Sigmoid colon (tissue), 4 donors: ENCODE measurements around the gene HNRNPDL.

Source experiments
- CTCF ChIP-seq, 4 experiments: fragments of 450-650 bp in 3 of 4; fragments of 200-600 bp in 1 of 4; IDR thresholded peaks; one replicate each; pipeline ENCODE4 v1.5.1; 2016 to 2019; ENCODE audit warnings: antibody characterized with exemption in 4 of 4, mild to moderate bottlenecking in 3 of 4, moderate library complexity in 2 of 4
- EP300 ChIP-seq, 4 donors: sonication (generic); formaldehyde crosslinking; IDR thresholded peaks; one replicate each; pipeline ENCODE4 v1.6.1; 2017; ENCODE audit warnings: antibody characterized with exemption in 4 of 4
- POLR2A ChIP-seq, 2 donors: fragments of 450-650 bp; IDR thresholded peaks; one replicate each; pipeline ENCODE4 v1.6.1; 2016; ENCODE audit warnings: antibody characterized with exemption in 2 of 2, mild to moderate bottlenecking in 2 of 2, moderate library complexity in 2 of 2
- POLR2AphosphoS5 ChIP-seq, 4 donors: sonication (generic); formaldehyde crosslinking; IDR thresholded peaks; one replicate each; pipeline ENCODE4 v1.6.1; 2017; ENCODE audit warnings: antibody characterized with exemption in 4 of 4

GRCh38 chr4:82394896-82395295 lies 35.4 kb downstream of the HNRNPDL start:
- no peak for TF ChIP-seq CTCF (IDR thresholded peaks at IDR 0.05)
- TF ChIP-seq POLR2A (IDR thresholded peaks at IDR 0.05), result no peak
- no peak for TF ChIP-seq POLR2AphosphoS5 (IDR thresholded peaks at IDR 0.05)
- no peak for TF ChIP-seq EP300 (IDR thresholded peaks at IDR 0.05)
